ENCODE data around the gene CMTM4. TPM values are rescaled to one million over a fixed set of nuclear protein-coding genes. Genes with fewer than 3 reads are reported as not detected.

CMTM4 gene
- total RNA-seq (2022; extraction: Qiagen RNA extraction) = 20.6 to 41.2 TPM (median 34.9 TPM) in 5 replicates

GRCh38 chr16:66696669-66697630, at the start of gene CMTM4:
CMTM4 (minus strand) TSS chr16:66696743; CDS start chr16:66696525, 218 bp downstream.

GRCh38 chr16:66604376-66605176, 92.0 kb downstream of the CMTM4 start, which contains the start of gene CMTM3:
CMTM3 (plus strand) TSS chr16:66604704; CDS start chr16:66604806, 102 bp downstream.

GRCh38 chr16:66578651-66579531, 117.7 kb downstream of the CMTM4 start, which contains the start of gene CMTM2:
CMTM2 (plus strand) TSS chr16:66579463; CDS start chr16:66579608, 145 bp downstream.

GRCh38 chr16:66566051-66566901, 130.3 kb downstream of the CMTM4 start, which contains the start of gene CMTM1:
CMTM1 (plus strand) TSS chr16:66566439; CDS start chr16:66566514, 75 bp downstream.

Other genes starting within 250 kb of the CMTM4 start
- gene TK2, start 146.6 kb downstream of the CMTM4 start, total RNA-seq (2022; extraction: Qiagen RNA extraction) = 17.6 to 24.7 TPM (median 18.6 TPM) in 5 replicates
- gene CKLF, start 144.2 kb downstream of the CMTM4 start, total RNA-seq (2022; extraction: Qiagen RNA extraction) = 55.4 to 72.7 TPM (median 64.0 TPM) in 5 replicates
- gene CMTM1, start 130.3 kb downstream of the CMTM4 start, total RNA-seq (2022; extraction: Qiagen RNA extraction) = 0.71 to 1.5 TPM (median 0.96 TPM) in 5 replicates
- gene CMTM2, start 117.3 kb downstream of the CMTM4 start, total RNA-seq (2022; extraction: Qiagen RNA extraction) = not detected in 5 replicates
- 94.0 to 99.9 TPM (median 98.6 TPM) in 5 replicates for gene CMTM3, start 92.0 kb downstream of the CMTM4 start, total RNA-seq (2022; extraction: Qiagen RNA extraction)
- 38.1 to 67.8 TPM (median 49.2 TPM) in 5 replicates for gene DYNC1LI2, start 54.9 kb upstream of the CMTM4 start, total RNA-seq (2022; extraction: Qiagen RNA extraction)
- gene TERB1, start 104.8 kb upstream of the CMTM4 start, total RNA-seq (2022; extraction: Qiagen RNA extraction) = 0.06 TPM in 1 of 5 replicates, not detected in the others
- 59.8 to 73.7 TPM (median 69.0 TPM) in 5 replicates for gene NAE1, start 134.2 kb upstream of the CMTM4 start, total RNA-seq (2022; extraction: Qiagen RNA extraction)
- gene CA7, start 147.7 kb upstream of the CMTM4 start, total RNA-seq (2022; extraction: Qiagen RNA extraction) = 0.09 TPM in 1 of 5 replicates, not detected in the others
- gene PDP2, start 183.8 kb upstream of the CMTM4 start, total RNA-seq (2022; extraction: Qiagen RNA extraction) = 4.6 to 8.2 TPM (median 6.3 TPM) in 5 replicates
- gene CDH16, start 222.1 kb upstream of the CMTM4 start, total RNA-seq (2022; extraction: Qiagen RNA extraction) = 5.9 to 7.4 TPM (median 6.6 TPM) in 5 replicates
- 39.6 to 64.4 TPM (median 54.9 TPM) in 5 replicates for gene RRAD, start 228.8 kb upstream of the CMTM4 start, total RNA-seq (2022; extraction: Qiagen RNA extraction)
- gene CIAO2B, start 237.7 kb upstream of the CMTM4 start, total RNA-seq (2022; extraction: Qiagen RNA extraction) = 127 to 194 TPM (median 183 TPM) in 5 replicates
- 32.6 to 40.2 TPM (median 35.1 TPM) in 5 replicates for gene CES2, start 238.8 kb upstream of the CMTM4 start, total RNA-seq (2022; extraction: Qiagen RNA extraction)

All from A549 treated with Hydrocortisone at 1 μM for 4 hours (cell line).